Measurements from ENCODE around the gene SSTR3. TPM values are rescaled to one million over a fixed set of nuclear protein-coding genes. Genes with fewer than 3 reads are reported as not detected.

SSTR3 gene
- total and polyA plus RNA-seq, 9 of the 15 experiments (the other 6 are each of a cell fraction or from before 2014, with no cell fraction given) = 0.03 TPM; not detected in 8

DNA sequence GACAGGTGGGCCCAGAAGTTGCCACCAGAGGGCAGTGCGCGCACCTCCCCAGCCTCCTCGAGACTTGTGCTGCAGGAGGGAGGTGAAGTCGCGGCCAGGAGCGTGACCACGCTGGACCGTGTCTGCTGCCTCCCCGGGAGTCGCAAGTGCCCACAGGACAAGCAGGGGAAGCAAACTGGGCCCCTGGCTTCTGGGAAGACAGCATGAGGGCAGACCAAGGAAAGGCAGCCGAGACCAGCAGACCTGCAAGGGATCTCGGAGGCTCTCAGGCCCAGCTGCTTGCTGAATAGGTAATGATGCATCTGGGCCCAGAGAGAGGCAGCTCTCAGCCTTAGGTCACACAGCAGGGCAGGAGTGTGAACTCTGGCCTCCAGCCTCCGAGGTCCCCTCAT lies 45.6 kb downstream of the SSTR3 start (continued):
- TF ChIP-seq E2F8 (IDR thresholded peaks at IDR 0.05; ENCODE audit: low read depth, partially characterized antibody) = no peak
- no peak for TF ChIP-seq PBX2 (CRISPR knock-in tag; IDR thresholded peaks at IDR 0.05; ENCODE audit: low read depth)
- TF ChIP-seq PBX2 (tag; conservative IDR thresholded peaks at IDR 0.05; ENCODE audit: low read depth) = no peak
- 0 out of 2 replicates have a peak, but pooled peaks have one; percentile 16 for TF ChIP-seq CXXC5 (CRISPR knock-in tag; IDR thresholded peaks at IDR 0.05)
- TF ChIP-seq L3MBTL2 (IDR thresholded peaks at IDR 0.05) = peak; percentile 48; the same call in 1 of the 2 replicates
- peak; percentile 85 to 89 (median 85) for TF ChIP-seq CTCF (IDR thresholded peaks at IDR 0.05 in 2 of 3, conservative IDR thresholded peaks at IDR 0.05 in 1 of 3; ENCODE audit: insufficient read depth in 2 of 3, low read depth in 1 of 3, low read length in 3 of 3)
- TF ChIP-seq, protein P1, sequence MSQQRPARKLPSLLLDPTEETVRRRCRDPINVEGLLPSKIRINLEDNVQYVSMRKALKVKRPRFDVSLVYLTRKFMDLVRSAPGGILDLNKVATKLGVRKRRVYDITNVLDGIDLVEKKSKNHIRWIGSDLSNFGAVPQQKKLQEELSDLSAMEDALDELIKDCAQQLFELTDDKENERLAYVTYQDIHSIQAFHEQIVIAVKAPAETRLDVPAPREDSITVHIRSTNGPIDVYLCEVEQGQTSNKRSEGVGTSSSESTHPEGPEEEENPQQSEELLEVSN (IDR thresholded peaks at IDR 0.05; ENCODE audit: borderline replicate concordance in 1 of 2, extremely low read depth in 1 of 2, insufficient read depth in 1 of 2, insufficient read length in 1 of 2, low read depth in 1 of 2, low read length in 1 of 2, poor library complexity in 1 of 2, severe bottlenecking in 1 of 2) = peak in 1 of 2 experiments; percentile 37
- TF ChIP-seq STAT5A (IDR thresholded peaks at IDR 0.05; ENCODE audit: borderline replicate concordance, low read length) = no peak
- TF ChIP-seq MAZ (CRISPR knock-in tag; conservative IDR thresholded peaks at IDR 0.05 in 1 of 2, IDR thresholded peaks at IDR 0.05 in 1 of 2) = 0 out of 4 replicates have a peak, but pooled peaks of 1 of the 2 experiments have one; percentile 30
- no peak for TF ChIP-seq POLR2G (IDR thresholded peaks at IDR 0.05; ENCODE audit: low read depth, low read length)
- TF ChIP-seq, protein P2, sequence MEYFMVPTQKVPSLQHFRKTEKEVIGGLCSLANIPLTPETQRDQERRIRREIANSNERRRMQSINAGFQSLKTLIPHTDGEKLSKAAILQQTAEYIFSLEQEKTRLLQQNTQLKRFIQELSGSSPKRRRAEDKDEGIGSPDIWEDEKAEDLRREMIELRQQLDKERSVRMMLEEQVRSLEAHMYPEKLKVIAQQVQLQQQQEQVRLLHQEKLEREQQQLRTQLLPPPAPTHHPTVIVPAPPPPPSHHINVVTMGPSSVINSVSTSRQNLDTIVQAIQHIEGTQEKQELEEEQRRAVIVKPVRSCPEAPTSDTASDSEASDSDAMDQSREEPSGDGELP (CRISPR knock-in tag; IDR thresholded peaks at IDR 0.05; ENCODE audit: borderline replicate concordance) = peak; percentile 45; the same call in 1 of the 2 replicates

All from K562 (cell line).